PC-9 (cell line): Measurements from ENCODE around the gene ELAVL1. TPM values are rescaled to one million over a fixed set of nuclear protein-coding genes. Genes with fewer than 3 reads are reported as not detected.

Experiments
- BruUV-seq: library from RNA; stranded (reverse); fragments of 400-500 nt; replicated peaks from 2 replicates; lab custom pipeline; 2021; lab: Mats Ljungman, UMichigan
- CTCF ChIA-PET: fragments of 300-600 bp; sonication (Branson Sonifier 250); formaldehyde crosslinking; loops from one replicate; lab custom pipeline; 2022; ENCODE audit warnings: antibody characterized with exemption; lab: Charles Lee
- POLR2A ChIA-PET: fragments of 300-600 bp; sonication (Branson Sonifier 250); formaldehyde crosslinking; loops from one replicate; lab custom pipeline; 2022; ENCODE audit warnings: antibody characterized with exemption; ENCODE audit not compliant: unreplicated experiment; lab: Charles Lee
- DNase-seq, 2 experiments: peaks; one replicate each; pipeline versions ENCODE4 v3.0.0 to v3.0.0-alpha.2; 2015 to 2022; ENCODE audit warnings: mixed read lengths in 1 of 2
- H2AFZ ChIP-seq: fragments of 200-600 bp; sonication (generic); 2 replicates; pipeline ENCODE4 v1.8.1; 2017; ENCODE audit warnings: antibody characterized with exemption
- H3F3A ChIP-seq: fragments of 200-600 bp; sonication (generic); 2 replicates; pipeline ENCODE4 v1.8.1; 2017; ENCODE audit warnings: antibody characterized with exemption, mild to moderate bottlenecking, low read depth; ENCODE audit not compliant: insufficient read depth
- H3K27ac ChIP-seq: fragments of 200-600 bp; sonication (generic); 2 replicates; pipeline ENCODE4 v1.6.1; 2016; ENCODE audit warnings: mixed run types
- H3K27me3 ChIP-seq: fragments of 200-600 bp; sonication (generic); 2 replicates; pipeline ENCODE4 v1.6.1; 2016; ENCODE audit warnings: low read depth, mixed run types; ENCODE audit not compliant: insufficient read depth
- H3K36me3 ChIP-seq: fragments of 200-600 bp; sonication (generic); 2 replicates; pipeline ENCODE4 v1.6.1; 2016; ENCODE audit warnings: low read depth, mixed run types
- H3K4me1 ChIP-seq: fragments of 200-600 bp; sonication (generic); replicated peaks from 2 replicates; pipeline ENCODE4 v1.6.1; 2016; ENCODE audit warnings: mixed run types; ENCODE audit not compliant: insufficient read depth
- H3K4me2 ChIP-seq: fragments of 200-600 bp; sonication (generic); 2 replicates; pipeline ENCODE4 v1.6.1; 2017; ENCODE audit warnings: mixed run types
- H3K4me3 ChIP-seq: fragments of 200-600 bp; sonication (generic); 2 replicates; pipeline ENCODE4 v1.6.1; 2016; ENCODE audit warnings: mixed run types
- H3K79me2 ChIP-seq: fragments of 200-600 bp; sonication (generic); 2 replicates; pipeline ENCODE4 v1.6.1; 2017; ENCODE audit warnings: low read depth, mixed run types
- H3K9me2 ChIP-seq: fragments of 200-600 bp; sonication (generic); 2 replicates; pipeline ENCODE4 v1.8.1; 2017; ENCODE audit warnings: mild to moderate bottlenecking; ENCODE audit not compliant: insufficient read depth
- H3K9me3 ChIP-seq: fragments of 200-600 bp; sonication (generic); 2 replicates; pipeline ENCODE4 v1.8.1; 2016; ENCODE audit warnings: low read depth; ENCODE audit not compliant: insufficient read depth
- H4K20me1 ChIP-seq: fragments of 200-600 bp; sonication (generic); 2 replicates; pipeline ENCODE4 v1.8.1; 2017; ENCODE audit not compliant: insufficient read depth
- EZH2 ChIP-seq: fragments of 200-600 bp; sonication (generic); IDR thresholded peaks from 2 replicates; pipeline ENCODE4 v1.8.0; 2017; ENCODE audit warnings: antibody characterized with exemption, low read depth
- intact Hi-C: fragments of 100-400 bp; cut with micrococcal nuclease; formaldehyde crosslinking; loops from one replicate; pipeline ENCODE4 v1.10.0; 2022; ENCODE audit not compliant: unreplicated experiment
- total RNA-seq: library from RNA; stranded (reverse); gene quantifications from 2 replicates; pipeline ENCODE4 v1.2.3, GENCODE V29; 2021
- TF ChIP-seq, protein P1 (sequence below): fragments of 200-600 bp; sonication (generic); conservative IDR thresholded peaks from 2 replicates; pipeline ENCODE4 v1.6.1; 2017; ENCODE audit warnings: mixed run types, antibody characterized with exemption, mild to moderate bottlenecking, moderate library complexity

The ELAVL1 gene
- total RNA-seq, 1 experiment from 2014 or later = 108 TPM

DNA sequence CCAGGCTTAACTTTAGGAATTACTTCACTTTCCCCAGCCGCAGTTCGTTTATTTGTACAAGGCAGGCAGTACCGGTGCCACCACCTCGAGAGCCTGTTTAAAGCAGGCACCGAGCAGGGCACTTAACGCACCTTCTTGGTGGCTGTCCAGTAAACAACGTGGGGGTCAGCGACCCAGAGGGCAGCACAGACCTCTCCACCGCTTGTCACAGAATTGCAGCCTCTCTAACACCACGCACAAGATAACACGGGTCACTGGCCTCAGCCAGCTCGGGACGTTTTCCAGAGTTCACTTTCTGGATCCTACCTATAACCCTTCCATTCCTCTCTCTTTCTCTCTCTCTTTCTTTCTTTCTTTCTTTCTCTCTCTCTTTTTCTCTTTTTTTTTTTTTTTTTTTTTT, 16.8 kb upstream of the ELAVL1 start:
- intact Hi-C loops = no loop called here
- Histone ChIP-seq H4K20me1 (no peaks in the 10 kb centered on the region), H3K4me2 (no peak overlapping the region), H3F3A (no peaks in the 10 kb centered on the region), H3K27me3 (no peaks in the 10 kb centered on the region), H3K79me2 (no peaks in the 10 kb centered on the region), H2AFZ (no peak overlapping the region), H3K9me2 (no peaks in the 10 kb centered on the region), H3K27ac (no peak overlapping the region), H3K36me3 (no peaks in the 10 kb centered on the region), H3K4me3 (no peak overlapping the region), H3K4me1 (no peaks in the 10 kb centered on the region), H3K9me3 (no peaks in the 10 kb centered on the region)
- no TSS peak for BruUV-seq
- no peak for DNase-seq
- POLR2A ChIA-PET = no interaction called here
- TF ChIP-seq, protein P1, sequence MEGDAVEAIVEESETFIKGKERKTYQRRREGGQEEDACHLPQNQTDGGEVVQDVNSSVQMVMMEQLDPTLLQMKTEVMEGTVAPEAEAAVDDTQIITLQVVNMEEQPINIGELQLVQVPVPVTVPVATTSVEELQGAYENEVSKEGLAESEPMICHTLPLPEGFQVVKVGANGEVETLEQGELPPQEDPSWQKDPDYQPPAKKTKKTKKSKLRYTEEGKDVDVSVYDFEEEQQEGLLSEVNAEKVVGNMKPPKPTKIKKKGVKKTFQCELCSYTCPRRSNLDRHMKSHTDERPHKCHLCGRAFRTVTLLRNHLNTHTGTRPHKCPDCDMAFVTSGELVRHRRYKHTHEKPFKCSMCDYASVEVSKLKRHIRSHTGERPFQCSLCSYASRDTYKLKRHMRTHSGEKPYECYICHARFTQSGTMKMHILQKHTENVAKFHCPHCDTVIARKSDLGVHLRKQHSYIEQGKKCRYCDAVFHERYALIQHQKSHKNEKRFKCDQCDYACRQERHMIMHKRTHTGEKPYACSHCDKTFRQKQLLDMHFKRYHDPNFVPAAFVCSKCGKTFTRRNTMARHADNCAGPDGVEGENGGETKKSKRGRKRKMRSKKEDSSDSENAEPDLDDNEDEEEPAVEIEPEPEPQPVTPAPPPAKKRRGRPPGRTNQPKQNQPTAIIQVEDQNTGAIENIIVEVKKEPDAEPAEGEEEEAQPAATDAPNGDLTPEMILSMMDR = no peak
- TF ChIP-seq EZH2 = no peak
- CTCF ChIA-PET = interaction anchor here (0.7 kb wide), 1 partner anchor 557 kb away, joined by 5 read pairs; no protein-coding TSS in a partner anchor

- no peak for DNase-seq
- CTCF ChIA-PET = no interaction called here
- BruUV-seq = no TSS peak
Measured at GRCh38 chr19:8021374-8021773, 15.9 kb upstream of the ELAVL1 start.

GRCh38 chr19:8020681-8021080, 15.2 kb upstream of the ELAVL1 start:
- TF ChIP-seq, protein P1 = no peak
- BruUV-seq = no TSS peak
- Histone ChIP-seq H3K27me3 (no peaks in the 10 kb centered on the region), H4K20me1 (no peaks in the 10 kb centered on the region; the same call in 1 of the 2 replicates), H3K4me1 (no peaks in the 10 kb centered on the region), H3K27ac (no peak overlapping the region), H2AFZ (no peak overlapping the region), H3K9me2 (no peaks in the 10 kb centered on the region), H3K4me3 (no peak overlapping the region), H3F3A (no peaks in the 10 kb centered on the region), H3K36me3 (no peaks in the 10 kb centered on the region), H3K9me3 (no peaks in the 10 kb centered on the region), H3K4me2 (no peak overlapping the region), H3K79me2 (no peaks in the 10 kb centered on the region)
- no peak for DNase-seq
- ChIA-PET CTCF (interaction anchor here (0.6 kb wide), 1 partner anchor 13 kb away, joined by 7 read pairs; no protein-coding TSS in a partner anchor), POLR2A (interaction anchor here (0.7 kb wide), 1 partner anchor 205 kb away, joined by 8 read pairs; no protein-coding TSS in a partner anchor)
- intact Hi-C loops = no loop called here

More at GRCh38 chr19:8021374-8021773, 15.9 kb upstream of the ELAVL1 start:
- no peak overlapping the region for H2AFZ ChIP-seq
- no peaks in the 10 kb centered on the region for H3K36me3 ChIP-seq
- no peaks in the 10 kb centered on the region for H3K9me3 ChIP-seq
- TF ChIP-seq, protein P1 = no peak
- no peak for TF ChIP-seq EZH2
- intact Hi-C loops = no loop called here
- no peaks in the 10 kb centered on the region for H3K79me2 ChIP-seq
- H3F3A ChIP-seq = no peaks in the 10 kb centered on the region
- no peaks in the 10 kb centered on the region for H3K9me2 ChIP-seq
- no peak overlapping the region for H3K4me3 ChIP-seq
- H3K27me3 ChIP-seq = no peaks in the 10 kb centered on the region
- no peaks in the 10 kb centered on the region for H3K4me1 ChIP-seq
- H3K27ac ChIP-seq = no peak overlapping the region
- no peak overlapping the region for H3K4me2 ChIP-seq
- H4K20me1 ChIP-seq = no peaks in the 10 kb centered on the region
- POLR2A ChIA-PET = interaction anchor here (0.7 kb wide), 1 partner anchor 204 kb away, joined by 8 read pairs; no protein-coding TSS in a partner anchor
